Keratinocyte (primary cell): ENCODE data around the gene CRADD. TPM values are rescaled to one million over a fixed set of nuclear protein-coding genes. Genes with fewer than 3 reads are reported as not detected.

ENCODE experiments used
- DNase-seq: peaks from one replicate; pipeline ENCODE4 v3.0.0-alpha.2; 2011; ENCODE audit warnings: low read depth, missing footprints, low spot score
- FAIRE-seq: peaks from 2 replicates; lab custom pipeline; 2011; peaks lifted over from hg19 to GRCh38; lab: Jason Lieb, UNC
- H2AFZ ChIP-seq: 2 replicates; pipeline ENCODE4 v1.6.0; 2012; ENCODE audit warnings: low read length, control low read depth, inconsistent platforms; ENCODE audit not compliant: control insufficient read depth
- H3K27ac ChIP-seq: 2 replicates; pipeline ENCODE4 v1.5.1; 2011; ENCODE audit warnings: low read length; ENCODE audit not compliant: control insufficient read depth, insufficient read depth
- H3K27me3 ChIP-seq: 3 replicates; pipeline ENCODE4 v1.6.0; 2011; ENCODE audit warnings: low read length; ENCODE audit not compliant: control insufficient read depth, insufficient read depth; ENCODE audit errors: extremely low read depth
- H3K36me3 ChIP-seq, 2 experiments: 2 replicates in 1 of 2; 3 replicates in 1 of 2; pipeline ENCODE4 v1.5.1; 2011; ENCODE audit warnings: low read length in 2 of 2, mild to moderate bottlenecking in 1 of 2; ENCODE audit not compliant: control insufficient read depth in 2 of 2, insufficient read depth in 2 of 2; ENCODE audit errors: extremely low read depth in 1 of 2
- H3K4me1 ChIP-seq: 3 replicates; pipeline ENCODE4 v1.5.1; 2011; ENCODE audit warnings: low read length; ENCODE audit not compliant: control insufficient read depth, insufficient read depth; ENCODE audit errors: extremely low read depth
- H3K4me2 ChIP-seq: 3 replicates; pipeline ENCODE4 v1.6.0; 2011; ENCODE audit warnings: low read depth, low read length; ENCODE audit not compliant: control insufficient read depth, insufficient read depth; ENCODE audit errors: extremely low read depth
- H3K4me3 ChIP-seq, 3 experiments: fragments of 200-600 bp in 1 of 3; sonication (generic) in 1 of 3; 2 replicates in 2 of 3; 3 replicates in 1 of 3; pipeline ENCODE4 v1.5.1; 2011 to 2016; ENCODE audit warnings: low read length in 3 of 3, mild to moderate bottlenecking in 3 of 3, control low read depth in 2 of 3, inconsistent platforms in 1 of 3, low read depth in 1 of 3, mixed read lengths in 1 of 3, mixed run types in 1 of 3, moderate library complexity in 1 of 3; ENCODE audit not compliant: control insufficient read depth in 2 of 3, insufficient read depth in 2 of 3; ENCODE audit errors: extremely low read depth in 1 of 3
- H3K79me2 ChIP-seq: 2 replicates; pipeline ENCODE4 v1.6.0; 2012; ENCODE audit warnings: low read length; ENCODE audit not compliant: control insufficient read depth, insufficient read depth
- H3K9ac ChIP-seq: 3 replicates; pipeline ENCODE4 v1.6.0; 2011; ENCODE audit warnings: low read length; ENCODE audit not compliant: control insufficient read depth, insufficient read depth; ENCODE audit errors: extremely low read depth
- H3K9me1 ChIP-seq: 3 replicates; pipeline ENCODE4 v1.6.0; 2011; ENCODE audit warnings: low read length; ENCODE audit not compliant: control insufficient read depth, insufficient read depth; ENCODE audit errors: extremely low read depth
- H3K9me3 ChIP-seq: 2 replicates; pipeline ENCODE4 v1.5.1; 2012; ENCODE audit warnings: low read depth, low read length; ENCODE audit not compliant: control insufficient read depth
- H4K20me1 ChIP-seq: 3 replicates; pipeline ENCODE4 v1.6.0; 2011; ENCODE audit warnings: low read length; ENCODE audit not compliant: control insufficient read depth, insufficient read depth; ENCODE audit errors: extremely low read depth
- EZH2 ChIP-seq: IDR thresholded peaks from one replicate; pipeline ENCODE4 v1.6.1; 2012; ENCODE audit warnings: inconsistent platforms, mild to moderate bottlenecking, low read length, moderate library complexity
- dilution Hi-C: fragments of 300-500 bp; cut with MboI; formaldehyde crosslinking; loops from one replicate; pipeline ENCODE4 v1.7.0; 2020; ENCODE audit warnings: low sequenced_read_pairs; ENCODE audit not compliant: extremely low pct_ligation_motif_present
- polyA plus RNA-seq, 5 experiments: library from polyadenylated mRNA; depleted of rRNA in 3 of 5; stranded (reverse) in 3 of 5; stranded (forward) in 1 of 5; unstranded in 1 of 5; fragments of >200 nt; gene quantifications; 1 replicate in 1 of 5; 2 replicates in 3 of 5; 3 replicates in 1 of 5; pipeline versions ENCODE4 v1.2.1 to v1.2.3, GENCODE V29; 2011 to 2012; ENCODE audit warnings: missing spikeins in 2 of 5, low read depth in 1 of 5, low replicate concordance in 1 of 5
- TF ChIP-seq, protein P1 (sequence below), 3 experiments: IDR thresholded peaks in 1 of 3; conservative IDR thresholded peaks in 1 of 3; optimal IDR thresholded peaks in 1 of 3; 2 replicates in 2 of 3; 3 replicates in 1 of 3; pipeline versions ENCODE3 to v1.5.1; 2011; ENCODE audit warnings: low read length in 3 of 3, mild to moderate bottlenecking in 3 of 3, moderate library complexity in 2 of 3, control low read depth in 1 of 3, inconsistent platforms in 1 of 3; ENCODE audit not compliant: insufficient read depth in 2 of 3; ENCODE audit errors: extremely low read depth in 1 of 3

CRADD gene
- polyA plus RNA-seq, 1 donor (not counting 4 experiments of a cell fraction or from before 2014, with no cell fraction given), result 11.2 TPM

DNA sequence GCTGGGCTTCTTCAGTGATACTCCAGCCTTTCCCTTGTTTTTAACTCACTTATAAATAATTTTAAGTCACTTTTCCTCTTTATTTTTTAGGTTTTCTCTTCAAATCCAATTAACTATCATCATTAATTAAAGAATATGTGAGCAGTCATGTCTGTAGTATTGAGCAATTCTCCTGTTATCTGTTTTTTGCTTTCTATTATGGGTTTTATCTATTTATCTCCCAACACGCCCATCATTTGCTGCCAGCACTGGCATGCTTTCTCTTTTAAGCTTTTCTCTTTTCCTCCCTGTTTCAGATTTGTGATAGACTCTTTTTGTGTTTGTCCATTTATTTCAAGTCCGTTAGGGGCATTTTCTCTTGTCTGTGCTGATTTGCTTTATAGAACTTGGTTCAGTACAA, 72.3 kb downstream of the CRADD start:
- Histone ChIP-seq H3K79me2 (no peaks in the 10 kb centered on the region), H3K4me1 (peaks cover 15% of the 10 kb centered on the region), H3K27ac (no peak overlapping the region), H3K27me3 (no peaks in the 10 kb centered on the region), H3K36me3 (no peaks in the 10 kb centered on the region), H2AFZ (peak overlapping the region; percentile 71), H3K4me2 (peak overlapping the region; percentile 29), H3K9me1 (no peaks in the 10 kb centered on the region), H3K4me3 (no peak overlapping the region), H4K20me1 (no peaks in the 10 kb centered on the region), H3K9me3 (peaks cover 2% of the 10 kb centered on the region), H3K9ac (no peak overlapping the region)
- DNase-seq (no peak), FAIRE-seq (no peak)
- dilution Hi-C loops, result no loop called here
- TF ChIP-seq, protein P1, sequence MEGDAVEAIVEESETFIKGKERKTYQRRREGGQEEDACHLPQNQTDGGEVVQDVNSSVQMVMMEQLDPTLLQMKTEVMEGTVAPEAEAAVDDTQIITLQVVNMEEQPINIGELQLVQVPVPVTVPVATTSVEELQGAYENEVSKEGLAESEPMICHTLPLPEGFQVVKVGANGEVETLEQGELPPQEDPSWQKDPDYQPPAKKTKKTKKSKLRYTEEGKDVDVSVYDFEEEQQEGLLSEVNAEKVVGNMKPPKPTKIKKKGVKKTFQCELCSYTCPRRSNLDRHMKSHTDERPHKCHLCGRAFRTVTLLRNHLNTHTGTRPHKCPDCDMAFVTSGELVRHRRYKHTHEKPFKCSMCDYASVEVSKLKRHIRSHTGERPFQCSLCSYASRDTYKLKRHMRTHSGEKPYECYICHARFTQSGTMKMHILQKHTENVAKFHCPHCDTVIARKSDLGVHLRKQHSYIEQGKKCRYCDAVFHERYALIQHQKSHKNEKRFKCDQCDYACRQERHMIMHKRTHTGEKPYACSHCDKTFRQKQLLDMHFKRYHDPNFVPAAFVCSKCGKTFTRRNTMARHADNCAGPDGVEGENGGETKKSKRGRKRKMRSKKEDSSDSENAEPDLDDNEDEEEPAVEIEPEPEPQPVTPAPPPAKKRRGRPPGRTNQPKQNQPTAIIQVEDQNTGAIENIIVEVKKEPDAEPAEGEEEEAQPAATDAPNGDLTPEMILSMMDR (optimal IDR thresholded peaks at IDR 0.05 in 1 of 3, IDR thresholded peaks at IDR 0.05 in 1 of 3, conservative IDR thresholded peaks at IDR 0.05 in 1 of 3; ENCODE audit: extremely low read depth in 1 of 3, insufficient read depth in 2 of 3, low read length in 3 of 3), result no peak

DNA sequence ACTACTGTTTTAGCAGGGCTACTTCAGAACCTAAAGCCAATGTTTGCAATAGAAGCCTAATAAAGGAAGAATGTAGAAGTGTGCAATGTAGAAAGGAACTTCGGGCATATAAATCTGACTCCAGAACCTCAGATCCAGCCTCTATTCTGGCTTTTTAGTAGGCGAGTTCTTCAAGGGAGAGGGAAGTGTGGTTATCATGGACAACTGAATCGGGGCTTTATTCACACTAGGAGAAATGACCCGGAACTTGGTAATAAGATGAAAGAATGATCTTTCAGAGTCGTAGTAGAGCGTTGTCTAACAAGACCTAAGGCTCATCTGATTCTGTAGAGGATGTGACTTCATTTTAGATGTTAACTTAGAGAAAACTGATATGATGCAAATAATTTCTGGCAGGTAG, 72.9 kb downstream of the CRADD start:
- Histone ChIP-seq H3K9me1 (no peaks in the 10 kb centered on the region), H3K9me3 (peaks cover 2% of the 10 kb centered on the region), H3K27ac (no peak overlapping the region), H4K20me1 (no peaks in the 10 kb centered on the region), H3K4me3 (no peak overlapping the region), H3K36me3 (no peaks in the 10 kb centered on the region), H3K79me2 (no peaks in the 10 kb centered on the region), H2AFZ (peak overlapping the region; percentile 71), H3K27me3 (no peaks in the 10 kb centered on the region), H3K4me2 (peak overlapping the region; percentile 29), H3K9ac (no peak overlapping the region), H3K4me1 (peaks cover 15% of the 10 kb centered on the region)
- DNase-seq (no peak), FAIRE-seq (no peak)
- dilution Hi-C loops, result no loop called here
- TF ChIP-seq, protein P1 (optimal IDR thresholded peaks at IDR 0.05 in 1 of 3, IDR thresholded peaks at IDR 0.05 in 1 of 3, conservative IDR thresholded peaks at IDR 0.05 in 1 of 3; ENCODE audit: extremely low read depth in 1 of 3, insufficient read depth in 2 of 3, low read length in 3 of 3), result no peak
- TF ChIP-seq EZH2, result no peak
